PC-3 (cell line): ENCODE data around the gene SERPIND1.

Source experiments
- EZH2 ChIP-seq: fragments of 300-600 bp; sonication (generic); IDR thresholded peaks from one replicate; pipeline ENCODE4 v1.6.1; 2017; ENCODE audit warnings: antibody characterized with exemption, mild to moderate bottlenecking, low read length; ENCODE audit not compliant: unreplicated experiment
- TF ChIP-seq, protein P1 (sequence below): fragments of 300-600 bp; sonication (generic); conservative IDR thresholded peaks from 2 replicates; pipeline ENCODE4 v1.5.1; 2017; ENCODE audit warnings: antibody characterized with exemption, low read depth, mild to moderate bottlenecking, low read length

DNA sequence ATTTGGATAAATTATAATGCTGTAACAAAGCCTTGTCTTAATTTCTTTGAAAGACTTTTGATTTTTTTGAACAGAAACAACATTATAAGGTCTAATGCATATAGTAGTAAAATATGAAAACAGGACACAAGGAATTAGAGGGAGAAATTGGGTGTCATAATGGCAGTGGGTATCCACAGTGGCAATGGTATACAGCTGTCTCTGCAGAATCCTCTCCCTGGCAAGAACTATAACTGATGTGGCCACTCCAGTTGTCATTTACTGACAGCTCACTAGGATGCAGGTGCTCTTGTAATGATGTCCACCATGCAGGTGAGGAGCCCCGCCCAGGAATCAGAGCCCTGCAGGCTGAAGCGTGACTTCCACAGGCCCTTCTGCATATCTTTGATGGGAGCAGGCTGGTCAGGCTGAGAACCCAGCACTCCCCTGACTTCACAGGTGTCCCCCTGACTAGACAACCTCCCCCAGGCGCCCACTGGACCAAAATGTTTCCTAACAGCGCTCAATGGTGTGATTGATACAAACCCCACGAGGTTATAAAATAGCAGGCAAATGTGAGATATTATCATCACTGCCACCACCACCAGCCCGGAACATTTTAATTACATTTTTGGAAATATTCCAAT, 32.8 kb upstream of the SERPIND1 start:
- TF ChIP-seq, protein P1, sequence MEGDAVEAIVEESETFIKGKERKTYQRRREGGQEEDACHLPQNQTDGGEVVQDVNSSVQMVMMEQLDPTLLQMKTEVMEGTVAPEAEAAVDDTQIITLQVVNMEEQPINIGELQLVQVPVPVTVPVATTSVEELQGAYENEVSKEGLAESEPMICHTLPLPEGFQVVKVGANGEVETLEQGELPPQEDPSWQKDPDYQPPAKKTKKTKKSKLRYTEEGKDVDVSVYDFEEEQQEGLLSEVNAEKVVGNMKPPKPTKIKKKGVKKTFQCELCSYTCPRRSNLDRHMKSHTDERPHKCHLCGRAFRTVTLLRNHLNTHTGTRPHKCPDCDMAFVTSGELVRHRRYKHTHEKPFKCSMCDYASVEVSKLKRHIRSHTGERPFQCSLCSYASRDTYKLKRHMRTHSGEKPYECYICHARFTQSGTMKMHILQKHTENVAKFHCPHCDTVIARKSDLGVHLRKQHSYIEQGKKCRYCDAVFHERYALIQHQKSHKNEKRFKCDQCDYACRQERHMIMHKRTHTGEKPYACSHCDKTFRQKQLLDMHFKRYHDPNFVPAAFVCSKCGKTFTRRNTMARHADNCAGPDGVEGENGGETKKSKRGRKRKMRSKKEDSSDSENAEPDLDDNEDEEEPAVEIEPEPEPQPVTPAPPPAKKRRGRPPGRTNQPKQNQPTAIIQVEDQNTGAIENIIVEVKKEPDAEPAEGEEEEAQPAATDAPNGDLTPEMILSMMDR, result no peak
- TF ChIP-seq EZH2, result no peak
